Neuronal stem cell (in vitro differentiated cells): Measurements from ENCODE around the gene ATG12.
A peak's percentile ranks its signal among the peaks of the same experiment; 100 is the strongest.

Source experiments
- DNase-seq: peaks from one replicate; pipeline ENCODE4 v3.0.0-alpha.2; 2013; ENCODE audit warnings: low spot score
- H2AFZ ChIP-seq: one replicate; pipeline ENCODE4 v1.6.1; 2013; ENCODE audit warnings: mild to moderate bottlenecking, low read length, inconsistent platforms
- H2AK5ac ChIP-seq: 2 replicates; pipeline ENCODE4 v1.6.1; 2013; ENCODE audit warnings: low read depth, mild to moderate bottlenecking, inconsistent platforms, low read length, moderate library complexity, mixed read lengths
- H2BK120ac ChIP-seq: 2 replicates; pipeline ENCODE4 v1.6.1; 2013; ENCODE audit warnings: low read depth, mild to moderate bottlenecking, inconsistent platforms, low read length, moderate library complexity, mixed read lengths
- H2BK12ac ChIP-seq: one replicate; pipeline ENCODE4 v1.6.1; 2013; ENCODE audit warnings: low read length, inconsistent platforms
- H2BK15ac ChIP-seq: 2 replicates; pipeline ENCODE4 v1.6.1; 2013; ENCODE audit warnings: mild to moderate bottlenecking, low read length, inconsistent platforms, mixed read lengths
- H2BK5ac ChIP-seq: one replicate; pipeline ENCODE4 v1.6.1; 2013; ENCODE audit warnings: inconsistent platforms, mild to moderate bottlenecking, low read length, moderate library complexity
- H3K14ac ChIP-seq: one replicate; pipeline ENCODE4 v1.6.1; 2013; ENCODE audit warnings: low read length, inconsistent platforms
- H3K18ac ChIP-seq: 2 replicates; pipeline ENCODE4 v1.6.1; 2013; ENCODE audit warnings: low read length, inconsistent platforms
- H3K23ac ChIP-seq: 2 replicates; pipeline ENCODE4 v1.6.1; 2013; ENCODE audit warnings: low read depth, mild to moderate bottlenecking, mixed read lengths, low read length, inconsistent platforms; ENCODE audit not compliant: poor library complexity
- H3K27ac ChIP-seq: replicated peaks from 3 replicates; pipeline ENCODE4 v1.5.1; 2013; ENCODE audit warnings: low read length, inconsistent platforms
- H3K27me3 ChIP-seq, 3 experiments: 2 replicates each; pipeline ENCODE4 v1.6.1; 2013; ENCODE audit warnings: low read length in 3 of 3, mild to moderate bottlenecking in 2 of 3, inconsistent platforms in 1 of 3, low read depth in 1 of 3, mixed read lengths in 1 of 3, moderate library complexity in 1 of 3; ENCODE audit not compliant: control insufficient read depth in 3 of 3, insufficient read depth in 3 of 3
- H3K36me3 ChIP-seq, 2 donors: replicated peaks in 1 of 2; 2 replicates each; pipeline ENCODE4 v1.6.1; 2013; ENCODE audit warnings: low read length in 2 of 2; ENCODE audit not compliant: control insufficient read depth in 2 of 2, insufficient read depth in 2 of 2
- H3K4ac ChIP-seq: 2 replicates; pipeline ENCODE4 v1.6.1; 2013; ENCODE audit warnings: inconsistent platforms, mild to moderate bottlenecking, low read length, moderate library complexity
- H3K4me1 ChIP-seq, 2 donors: 1 replicate in 1 of 2; 2 replicates in 1 of 2; pipeline ENCODE4 v1.6.1; 2013; ENCODE audit warnings: low read length in 2 of 2, low read depth in 1 of 2; ENCODE audit not compliant: control insufficient read depth in 2 of 2, insufficient read depth in 1 of 2
- H3K4me2 ChIP-seq: one replicate; pipeline ENCODE4 v1.6.1; 2013; ENCODE audit warnings: mild to moderate bottlenecking, low read length, inconsistent platforms; ENCODE audit not compliant: insufficient read depth, poor library complexity, severe bottlenecking
- H3K4me3 ChIP-seq, 2 donors: 2 replicates each; pipeline ENCODE4 v1.5.1; 2013; ENCODE audit warnings: low read length in 2 of 2, mild to moderate bottlenecking in 2 of 2, inconsistent platforms in 1 of 2, moderate library complexity in 1 of 2
- H3K79me1 ChIP-seq: one replicate; pipeline ENCODE4 v1.6.1; 2013; ENCODE audit warnings: low read depth, mild to moderate bottlenecking, inconsistent platforms, low read length, moderate library complexity
- H3K9ac ChIP-seq: one replicate; pipeline ENCODE4 v1.6.1; 2013; ENCODE audit warnings: mild to moderate bottlenecking, low read depth, low read length, inconsistent platforms; ENCODE audit not compliant: poor library complexity
- H3K9me3 ChIP-seq, 2 donors: replicated peaks in 1 of 2; 2 replicates each; pipeline versions ENCODE3 to v1.6.1; 2013; ENCODE audit warnings: low read length in 2 of 2, mild to moderate bottlenecking in 2 of 2, inconsistent platforms in 1 of 2, low read depth in 1 of 2, mixed read lengths in 1 of 2, moderate library complexity in 1 of 2; ENCODE audit not compliant: control insufficient read depth in 2 of 2, insufficient read depth in 1 of 2
- H4K8ac ChIP-seq: one replicate; pipeline ENCODE4 v1.6.1; 2013; ENCODE audit warnings: low read depth, mild to moderate bottlenecking, inconsistent platforms, low read length, moderate library complexity
- H4K91ac ChIP-seq: one replicate; pipeline ENCODE4 v1.6.1; 2013; ENCODE audit warnings: low read length, low read depth, mild to moderate bottlenecking, inconsistent platforms; ENCODE audit not compliant: poor library complexity
- WGBS, 2 donors: extraction: QIAGEN DNeasy Blood & Tissue Kit; methylation state at CpG; one replicate each; pipeline ENCODE4 v1.1.7; 2013; ENCODE audit warnings: missing lambda C conversion rate in 2 of 2, mixed read lengths in 1 of 2; ENCODE audit not compliant: insufficient read length in 2 of 2, insufficient replicate concordance in 1 of 2; ENCODE audit errors: extremely low coverage in 2 of 2; 5-methylcytosine and 5-hydroxymethylcytosine counted together

The ATG12 gene

DNA sequence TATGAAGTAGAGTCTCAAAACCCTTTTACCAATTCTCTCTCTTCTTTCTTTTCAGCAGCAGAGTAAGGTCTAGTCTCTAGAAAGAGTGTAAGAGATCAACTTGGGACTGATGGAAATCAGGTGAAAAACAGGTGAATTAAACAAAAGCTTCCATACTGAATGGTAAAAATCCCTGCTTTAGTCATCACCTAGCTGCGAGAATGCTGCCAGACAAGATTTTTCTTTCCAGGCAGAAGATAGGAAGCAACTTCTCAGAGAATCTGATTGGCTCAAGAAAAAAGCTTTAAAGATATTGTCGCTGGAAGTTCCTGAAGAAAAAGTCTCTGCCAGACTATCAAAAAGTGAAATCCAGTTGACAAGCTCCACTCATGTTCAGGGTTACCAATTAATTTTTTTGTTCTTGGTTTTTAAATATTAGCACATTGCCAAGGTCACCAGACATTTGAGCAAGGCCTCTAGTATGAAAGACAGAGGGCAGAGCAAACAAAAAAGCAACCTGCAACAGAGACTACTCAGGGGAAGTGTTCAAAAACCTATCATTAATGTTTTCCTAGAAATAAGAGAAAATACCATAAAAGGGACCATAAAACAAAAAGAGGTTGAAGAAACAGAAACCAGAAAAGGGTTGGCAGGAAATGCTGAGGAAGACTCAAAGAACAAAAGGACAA lies 34.2 kb downstream of the ATG12 start:
- Histone ChIP-seq H3K4me1 (no peaks in the 10 kb centered on the region), H3K14ac (no peak overlapping the region), H3K27me3 (no peaks in the 10 kb centered on the region), H2AK5ac (no peak overlapping the region), H4K91ac (no peak overlapping the region), H2BK12ac (no peak overlapping the region), H3K9ac (no peak overlapping the region), H3K23ac (no peak overlapping the region), H2AFZ (no peak overlapping the region), H3K18ac (no peak overlapping the region), H3K9me3 (no peaks in the 10 kb centered on the region), H3K36me3 (peaks cover 2 to 76% of the 10 kb centered on the region in 2 donors), H3K4me2 (no peak overlapping the region), H2BK120ac (no peak overlapping the region), H2BK15ac (no peak overlapping the region), H2BK5ac (no peak overlapping the region), H4K8ac (no peak overlapping the region), H3K4ac (no peak overlapping the region), H3K4me3 (no peak overlapping the region), H3K27ac (no peak overlapping the region), H3K79me1 (no peaks in the 10 kb centered on the region)
- DNase-seq = no peak
- no CpG with 5 or more reads among the region's 2 CpGs for WGBS, 2 donors

DNA sequence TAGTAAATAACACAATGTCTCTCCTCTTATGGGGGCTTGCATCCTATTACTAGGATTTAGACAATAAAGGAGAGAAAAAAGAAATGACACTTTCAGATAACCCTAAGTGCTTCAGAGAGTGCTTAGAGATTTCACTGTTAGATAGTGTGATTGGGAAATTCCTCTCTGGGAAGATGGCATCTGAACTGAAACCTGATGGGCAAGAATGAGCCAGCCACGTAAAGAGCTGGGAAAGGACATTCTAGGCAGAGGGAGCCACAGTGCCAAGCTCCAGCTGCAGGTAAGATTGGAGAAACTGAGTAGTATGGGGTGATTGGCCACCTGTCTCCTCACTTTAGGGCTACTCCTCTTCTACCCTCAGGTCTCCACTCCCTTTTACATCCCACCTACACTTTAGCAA lies 39.4 kb downstream of the ATG12 start:
- Histone ChIP-seq H3K4me1 (no peaks in the 10 kb centered on the region), H2BK120ac (no peak overlapping the region), H2AK5ac (no peak overlapping the region), H3K9me3 (no peaks in the 10 kb centered on the region), H3K18ac (no peak overlapping the region), H2BK5ac (no peak overlapping the region), H4K8ac (no peak overlapping the region), H3K23ac (no peak overlapping the region), H3K79me1 (no peaks in the 10 kb centered on the region), H3K14ac (no peak overlapping the region), H3K4ac (no peak overlapping the region), H3K4me2 (no peak overlapping the region), H2BK12ac (no peak overlapping the region), H3K27ac (no peak overlapping the region), H3K27me3 (no peaks in the 10 kb centered on the region), H4K91ac (no peak overlapping the region), H3K36me3 (peaks cover 0 to 26% of the 10 kb centered on the region in 2 donors), H2AFZ (no peak overlapping the region), H3K9ac (no peak overlapping the region), H3K4me3 (peak overlapping the region in 1 of 2 donors; percentile 44), H2BK15ac (no peak overlapping the region)
- DNase-seq = no peak
- WGBS, 2 donors = no CpG with 5 or more reads among the region's 1 CpG

GRCh38 chr5:115801152-115801551 lies 40.2 kb downstream of the ATG12 start:
- no peak overlapping the region for H3K4ac ChIP-seq
- H3K79me1 ChIP-seq = no peaks in the 10 kb centered on the region
- no peaks in the 10 kb centered on the region for H3K27me3 ChIP-seq
- no peak overlapping the region for H4K91ac ChIP-seq
- H2AFZ ChIP-seq = no peak overlapping the region
- H4K8ac ChIP-seq = no peak overlapping the region
- H3K9ac ChIP-seq = no peak overlapping the region
- H2BK120ac ChIP-seq = no peak overlapping the region
- H3K27ac ChIP-seq = no peak overlapping the region
- H3K4me2 ChIP-seq = no peak overlapping the region
- H2BK5ac ChIP-seq = no peak overlapping the region
- no peak overlapping the region for H3K23ac ChIP-seq
- no peak overlapping the region for H3K4me3 ChIP-seq
- H3K36me3 ChIP-seq = peaks cover 0 to 17% of the 10 kb centered on the region in 2 donors
- no peak overlapping the region for H3K18ac ChIP-seq
- no peaks in the 10 kb centered on the region for H3K4me1 ChIP-seq
- H3K14ac ChIP-seq = no peak overlapping the region
- H3K9me3 ChIP-seq = no peaks in the 10 kb centered on the region
- no CpG with 5 or more reads among the region's 2 CpGs for WGBS, 2 donors
- no peak overlapping the region for H2BK15ac ChIP-seq
- no peak overlapping the region for H2AK5ac ChIP-seq
- H2BK12ac ChIP-seq = no peak overlapping the region
- DNase-seq = no peak

DNA sequence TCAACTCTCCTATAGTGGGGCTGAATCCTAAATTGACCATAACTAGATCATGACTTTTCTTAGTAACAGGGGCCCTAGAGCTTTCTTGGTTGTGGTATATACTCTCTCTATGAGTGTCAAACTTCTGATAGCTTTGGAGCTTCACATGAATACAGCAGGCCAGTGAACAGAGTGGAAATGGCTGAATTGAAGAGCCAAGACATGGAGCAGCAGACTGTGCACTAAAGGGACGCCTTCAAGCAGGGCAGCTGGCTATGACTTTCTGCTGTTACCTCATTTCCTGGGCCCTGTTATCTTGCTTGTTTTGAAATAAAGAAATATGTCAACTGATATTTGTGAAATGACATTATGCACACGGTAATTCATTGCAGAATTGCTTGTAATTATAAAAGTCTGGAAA lies 41.3 kb downstream of the ATG12 start:
- no peak for DNase-seq
- Histone ChIP-seq H3K9ac (no peak overlapping the region), H3K27me3 (no peaks in the 10 kb centered on the region), H3K79me1 (no peaks in the 10 kb centered on the region), H2BK5ac (no peak overlapping the region), H3K4me3 (no peak overlapping the region), H3K9me3 (no peaks in the 10 kb centered on the region), H2BK12ac (no peak overlapping the region), H3K18ac (no peak overlapping the region), H2AFZ (no peak overlapping the region), H3K4me2 (no peak overlapping the region), H3K14ac (no peak overlapping the region), H3K27ac (no peak overlapping the region), H3K23ac (no peak overlapping the region), H3K4me1 (no peaks in the 10 kb centered on the region), H4K91ac (no peak overlapping the region), H4K8ac (no peak overlapping the region), H2BK15ac (no peak overlapping the region), H3K4ac (no peak overlapping the region), H2AK5ac (no peak overlapping the region), H2BK120ac (no peak overlapping the region), H3K36me3 (peaks cover 0 to 7% of the 10 kb centered on the region in 2 donors)
- WGBS, 2 donors = no CpG with 5 or more reads among the region's 2 CpGs
